ENCODE measurements around the gene NLE1.

- TF ChIP-seq EZH2 (IDR thresholded peaks at IDR 0.05; ENCODE audit: borderline replicate concordance, insufficient read depth, low read depth, low read length, poor library complexity, severe bottlenecking) = no peak
- no peak for TF ChIP-seq CTCF (IDR thresholded peaks at IDR 0.05)
Measured at GRCh38 chr17:35138218-35138617, 3.9 kb downstream of the NLE1 start.

Measured in B cell (primary cell).